Right lobe of liver (tissue), 6 donors: ENCODE measurements around the gene NPSR1. TPM values are rescaled to one million over a fixed set of nuclear protein-coding genes. Genes with fewer than 3 reads are reported as not detected.

Experiments
- ATAC-seq, 4 donors: fragments of 200-7000 bp; cut with Tn5 transposase; one replicate each; pipeline ENCODE4 v1.9.1; 2020; ENCODE audit warnings: mild to moderate bottlenecking in 4 of 4, moderate library complexity in 4 of 4
- DNase-seq, 3 donors: peaks; one replicate each; pipeline ENCODE4 v3.0.0-alpha.2; 2020
- H3K27ac ChIP-seq, 3 donors: fragments of 200-600 bp; one replicate each; pipeline ENCODE4 v1.8.0; 2022
- H3K27me3 ChIP-seq, 2 donors: fragments of 200-600 bp; one replicate each; pipeline ENCODE4 v1.8.0; 2022
- H3K36me3 ChIP-seq, 4 donors: fragments of 200-600 bp; sonication (generic) in 1 of 4; one replicate each; pipeline versions ENCODE4 v1.5.1 to v1.8.0; 2017 to 2022; ENCODE audit warnings: control low read depth in 1 of 4
- H3K4me1 ChIP-seq, 4 donors: fragments of 200-600 bp; sonication (generic) in 1 of 4; one replicate each; pipeline versions ENCODE4 v1.5.1 to v1.8.0; 2017 to 2022; ENCODE audit warnings: control low read depth in 1 of 4
- H3K4me3 ChIP-seq, 3 donors: fragments of 200-600 bp; one replicate each; pipeline ENCODE4 v1.8.0; 2022
- H3K9me3 ChIP-seq, 4 donors: fragments of 200-600 bp; sonication (generic) in 1 of 4; one replicate each; pipeline versions ENCODE4 v1.5.1 to v1.8.0; 2017 to 2022; ENCODE audit warnings: control low read depth in 1 of 4
- CTCF ChIP-seq, 4 donors: fragments of 200-600 bp in 3 of 4; fragments of 450-650 bp in 1 of 4; IDR thresholded peaks; one replicate each; pipeline versions ENCODE4 v1.5.1 to v1.8.0; 2016 to 2022; ENCODE audit warnings: antibody characterized with exemption in 4 of 4, mild to moderate bottlenecking in 2 of 4
- POLR2A ChIP-seq: fragments of 450-650 bp; IDR thresholded peaks from one replicate; pipeline ENCODE4 v1.6.1; 2017; ENCODE audit warnings: antibody characterized with exemption, mild to moderate bottlenecking
- WGBS: methylation state at CpG from one replicate; pipeline ENCODE4 v1.1.6; 2018; ENCODE audit warnings: low coverage, low lambda C conversion rate; ENCODE audit not compliant: insufficient coverage; ENCODE audit errors: missing lambda C conversion rate; 5-methylcytosine and 5-hydroxymethylcytosine counted together
- intact Hi-C, 2 donors: fragments of 100-400 bp; cut with DNase I; formaldehyde crosslinking; loops; one replicate each; pipeline versions ENCODE4 v1.11.2 to v1.14.1; 2022
- total RNA-seq, 6 experiments: library from RNA; depleted of rRNA in 2 of 6; stranded (reverse); fragments of >200 nt in 2 of 6; fragmentation: NEBNext Ultra II Directional in 3 of 6; extraction: Animal tissue kit (Norgen Biotek cat#: 25700) in 3 of 6; gene quantifications; one replicate each; pipeline versions ENCODE4 v1.1.0 to v1.2.4, GENCODE V29; 2016 to 2023
- donor health status: DM: no; HTN: yes; CAD: no.
- donor health status: DM: no; HTN: no; CAD: no.
- donor health status: DM: no; HTN: no; CAD: no.
- donor health status: DM: no; HTN: yes; CAD: no.
- donor health status: DM: no; HTN: yes; CAD: no.

NPSR1 gene
- total RNA-seq, 6 experiments from 2014 or later, result not detected

GRCh38 chr7:34709771-34710170 lies 51.8 kb downstream of the NPSR1 start:
- H3K36me3 ChIP-seq, result no peaks in the 10 kb centered on the region
- DNase-seq (no peak), ATAC-seq (no peak)
- TF ChIP-seq POLR2A, result no peak
- no peak for TF ChIP-seq CTCF (IDR thresholded peaks at IDR 0.05)
- H3K27me3 ChIP-seq, result no peaks in the 10 kb centered on the region
- H3K4me1 ChIP-seq, result no peaks in the 10 kb centered on the region
- 51% methylated on average over 2 of the region's 2 CpGs for WGBS
- intact Hi-C loops, result no loop called here
- no peak overlapping the region for H3K4me3 ChIP-seq
- H3K9me3 ChIP-seq, result no peaks in the 10 kb centered on the region
- H3K27ac ChIP-seq, result no peak overlapping the region

GRCh38 chr7:34718867-34719266 lies 60.8 kb downstream of the NPSR1 start:
- peak in 2 of 4 donors; percentile 16 to 81 for ATAC-seq
- 14% methylated on average over 1 of the region's 1 CpG for WGBS

DNA sequence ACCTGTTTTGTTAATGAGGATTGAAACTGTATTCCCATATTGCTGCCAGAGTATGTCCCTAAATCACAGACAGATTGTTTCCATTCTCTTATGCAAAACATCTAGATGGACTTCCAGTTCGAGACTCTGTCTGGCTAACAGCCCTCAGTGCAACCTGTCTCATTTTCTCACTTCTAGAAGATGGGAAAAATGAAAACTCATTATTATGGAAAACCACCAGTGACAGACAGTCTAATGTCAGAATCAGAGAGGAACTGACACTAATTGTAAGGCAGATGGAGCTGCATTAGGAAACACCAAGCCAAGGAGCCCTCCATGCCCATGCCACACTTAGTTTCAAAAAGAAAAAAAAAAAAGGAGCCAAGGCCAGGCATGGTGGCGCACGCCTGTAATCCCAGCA lies 61.6 kb downstream of the NPSR1 start:
- ATAC-seq, result no peak
- DNase-seq, result no peak
- Histone ChIP-seq H3K4me1 (no peaks in the 10 kb centered on the region), H3K27ac (no peak overlapping the region), H3K4me3 (no peak overlapping the region), H3K36me3 (no peaks in the 10 kb centered on the region), H3K27me3 (no peaks in the 10 kb centered on the region), H3K9me3 (no peaks in the 10 kb centered on the region)
- intact Hi-C loops, result no loop called here
- 86% methylated on average over 3 of the region's 3 CpGs for WGBS
- TF ChIP-seq POLR2A (no peak), CTCF (IDR thresholded peaks at IDR 0.05) (no peak)

More at GRCh38 chr7:34718867-34719266, 60.8 kb downstream of the NPSR1 start:
- no peak for DNase-seq
- no peak for TF ChIP-seq POLR2A
- no peak for TF ChIP-seq CTCF (IDR thresholded peaks at IDR 0.05)
- no peaks in the 10 kb centered on the region for H3K36me3 ChIP-seq
- H3K27ac ChIP-seq, result no peak overlapping the region
- H3K9me3 ChIP-seq, result no peaks in the 10 kb centered on the region
- intact Hi-C loops, result no loop called here
- H3K27me3 ChIP-seq, result no peaks in the 10 kb centered on the region
- no peaks in the 10 kb centered on the region for H3K4me1 ChIP-seq
- H3K4me3 ChIP-seq, result no peak overlapping the region

DNA sequence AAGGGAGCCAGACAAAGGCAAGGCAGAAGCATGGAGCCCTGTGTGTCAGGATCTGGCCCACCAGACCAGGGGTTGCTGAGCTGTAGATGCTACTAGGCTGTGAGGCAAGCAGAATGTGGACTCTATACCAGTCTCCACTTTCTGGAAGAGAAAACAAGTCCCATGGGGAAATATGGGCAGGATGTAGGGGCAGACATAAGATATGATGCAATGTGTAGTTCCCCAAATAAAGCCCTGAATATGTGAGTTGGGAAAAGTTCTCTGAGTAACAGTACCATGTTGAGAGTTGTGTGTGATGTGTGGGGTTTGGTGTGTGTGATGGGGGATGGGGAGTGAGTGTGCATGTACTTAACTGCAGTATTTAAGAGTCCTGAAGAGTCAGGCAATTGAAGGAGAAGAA lies 62.3 kb downstream of the NPSR1 start:
- intact Hi-C loops, result no loop called here
- no peaks in the 10 kb centered on the region for H3K27me3 ChIP-seq
- no peaks in the 10 kb centered on the region for H3K36me3 ChIP-seq
- H3K9me3 ChIP-seq, result no peaks in the 10 kb centered on the region
- DNase-seq (no peak), ATAC-seq (no peak)
- H3K4me3 ChIP-seq, result no peak overlapping the region
- H3K4me1 ChIP-seq, result no peaks in the 10 kb centered on the region
- H3K27ac ChIP-seq, result no peak overlapping the region
- TF ChIP-seq CTCF (IDR thresholded peaks at IDR 0.05), result no peak
- TF ChIP-seq POLR2A, result no peak

- H3K27ac ChIP-seq, result no peak overlapping the region
- no peak overlapping the region for H3K4me3 ChIP-seq
- no peaks in the 10 kb centered on the region for H3K9me3 ChIP-seq
- no peak for TF ChIP-seq POLR2A
- no peak for TF ChIP-seq CTCF (IDR thresholded peaks at IDR 0.05)
- intact Hi-C loops, result no loop called here
- no peaks in the 10 kb centered on the region for H3K4me1 ChIP-seq
- no peak for ATAC-seq
- no peaks in the 10 kb centered on the region for H3K36me3 ChIP-seq
- H3K27me3 ChIP-seq, result no peaks in the 10 kb centered on the region
- no peak for DNase-seq
These were observed 65.3 kb downstream of the NPSR1 start for GRCh38 chr7:34723338-34723737.
